Peyer's patch (tissue), 4 donors: ENCODE measurements around the gene ADGRB3. TPM values are rescaled to one million over a fixed set of nuclear protein-coding genes. Genes with fewer than 3 reads are reported as not detected.
"Not testable (repeated sequence)": the region's sequence is repeated elsewhere in the genome, so short reads cannot be mapped to it uniquely, and the experiment has no call there.

ENCODE experiments used
- DNase-seq, 3 donors: peaks; one replicate each; pipeline ENCODE4 v3.0.0-alpha.2; 2017 to 2019
- H3K27ac ChIP-seq, 4 donors: fragments of 200-600 bp; sonication (generic); one replicate each; pipeline ENCODE4 v1.5.1; 2016 to 2019
- H3K27me3 ChIP-seq, 2 donors: fragments of 200-600 bp; sonication (generic); one replicate each; pipeline ENCODE4 v1.5.1; 2019
- H3K36me3 ChIP-seq, 3 donors: fragments of 200-600 bp; sonication (generic); one replicate each; pipeline ENCODE4 v1.5.1; 2016 to 2019
- H3K4me1 ChIP-seq, 4 donors: fragments of 200-600 bp; sonication (generic); one replicate each; pipeline ENCODE4 v1.5.1; 2016 to 2019
- H3K4me3 ChIP-seq, 4 donors: fragments of 200-600 bp; sonication (generic); 1 replicate in 3 of 4; 2 replicates in 1 of 4; pipeline ENCODE4 v1.5.1; 2016 to 2019; ENCODE audit warnings: mild to moderate bottlenecking in 1 of 4
- H3K9me3 ChIP-seq, 4 donors: fragments of 200-600 bp; sonication (generic); one replicate each; pipeline ENCODE4 v1.5.1; 2016 to 2019; ENCODE audit warnings: mild to moderate bottlenecking in 1 of 4
- POLR2A ChIP-seq, 2 donors: fragments of 450-650 bp; IDR thresholded peaks; one replicate each; pipeline ENCODE4 v1.5.1; 2017; ENCODE audit warnings: antibody characterized with exemption in 2 of 2, mild to moderate bottlenecking in 2 of 2, moderate library complexity in 2 of 2
- total RNA-seq, 4 donors: library from RNA; depleted of rRNA; stranded (reverse); fragments of >200 nt; gene quantifications; one replicate each; pipeline ENCODE4 v1.1.0, GENCODE V29; 2016
- TF ChIP-seq, protein P1 (sequence below), 6 experiments: fragments of 450-650 bp in 4 of 6; fragments of 200-600 bp in 2 of 6; sonication (generic) in 1 of 6; IDR thresholded peaks; one replicate each; pipeline ENCODE4 v1.5.1; 2017 to 2019; ENCODE audit warnings: antibody characterized with exemption in 6 of 6, mild to moderate bottlenecking in 3 of 6, moderate library complexity in 1 of 6

Gene ADGRB3
- total RNA-seq, 4 donors from 2014 or later, result 1.2 to 9.9 (median 2.5) TPM

DNA sequence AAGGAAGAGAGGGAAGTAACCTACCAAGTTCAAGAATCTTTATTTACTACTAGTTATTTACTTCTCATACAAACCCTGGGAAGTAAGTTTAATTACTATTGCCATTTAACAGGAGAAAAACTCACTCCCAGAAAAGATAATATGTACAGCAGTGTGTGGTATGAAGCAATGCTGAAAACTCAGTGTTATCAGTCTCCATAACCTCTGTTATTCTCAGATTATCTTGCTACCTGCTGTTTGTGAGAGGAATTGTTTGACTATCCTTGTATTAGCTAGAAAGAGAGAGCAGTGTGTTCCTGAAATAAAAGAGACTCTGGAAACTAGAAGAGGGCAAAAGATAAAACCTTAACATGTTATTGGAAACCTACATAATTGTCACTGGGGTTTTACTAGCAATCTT is 38.2 kb downstream of the ADGRB3 start:
- Histone ChIP-seq H3K27ac (no peak overlapping the region), H3K27me3 (no peaks in the 10 kb centered on the region), H3K9me3 (no peaks in the 10 kb centered on the region), H3K4me3 (no peak overlapping the region), H3K36me3 (no peaks in the 10 kb centered on the region), H3K4me1 (no peaks in the 10 kb centered on the region)
- no peak for DNase-seq
- TF ChIP-seq, protein P1, sequence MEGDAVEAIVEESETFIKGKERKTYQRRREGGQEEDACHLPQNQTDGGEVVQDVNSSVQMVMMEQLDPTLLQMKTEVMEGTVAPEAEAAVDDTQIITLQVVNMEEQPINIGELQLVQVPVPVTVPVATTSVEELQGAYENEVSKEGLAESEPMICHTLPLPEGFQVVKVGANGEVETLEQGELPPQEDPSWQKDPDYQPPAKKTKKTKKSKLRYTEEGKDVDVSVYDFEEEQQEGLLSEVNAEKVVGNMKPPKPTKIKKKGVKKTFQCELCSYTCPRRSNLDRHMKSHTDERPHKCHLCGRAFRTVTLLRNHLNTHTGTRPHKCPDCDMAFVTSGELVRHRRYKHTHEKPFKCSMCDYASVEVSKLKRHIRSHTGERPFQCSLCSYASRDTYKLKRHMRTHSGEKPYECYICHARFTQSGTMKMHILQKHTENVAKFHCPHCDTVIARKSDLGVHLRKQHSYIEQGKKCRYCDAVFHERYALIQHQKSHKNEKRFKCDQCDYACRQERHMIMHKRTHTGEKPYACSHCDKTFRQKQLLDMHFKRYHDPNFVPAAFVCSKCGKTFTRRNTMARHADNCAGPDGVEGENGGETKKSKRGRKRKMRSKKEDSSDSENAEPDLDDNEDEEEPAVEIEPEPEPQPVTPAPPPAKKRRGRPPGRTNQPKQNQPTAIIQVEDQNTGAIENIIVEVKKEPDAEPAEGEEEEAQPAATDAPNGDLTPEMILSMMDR (IDR thresholded peaks at IDR 0.05), result no peak
- TF ChIP-seq POLR2A (IDR thresholded peaks at IDR 0.05), result no peak

DNA sequence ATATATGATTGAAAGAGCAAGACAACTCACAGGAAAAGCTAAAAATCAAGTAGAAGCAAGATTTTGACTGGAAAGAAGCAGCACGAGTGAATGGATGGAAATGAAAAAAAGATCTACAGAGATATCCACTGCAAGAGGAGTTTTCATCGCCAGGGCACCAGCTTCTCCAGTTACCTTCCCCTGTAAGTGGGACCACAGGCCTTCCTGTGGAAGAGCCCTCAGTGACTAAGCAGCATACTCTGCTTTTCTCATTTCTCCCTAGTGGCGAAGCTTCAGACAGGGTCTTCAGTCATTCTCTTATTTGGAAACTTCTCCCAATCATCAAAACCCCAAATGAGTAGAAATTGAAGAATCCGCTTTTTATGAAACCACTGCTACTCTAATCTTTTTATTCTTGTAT is 40.5 kb downstream of the ADGRB3 start:
- Histone ChIP-seq H3K27me3 (no peaks in the 10 kb centered on the region), H3K4me1 (no peaks in the 10 kb centered on the region), H3K36me3 (no peaks in the 10 kb centered on the region), H3K27ac (no peak overlapping the region), H3K9me3 (no peaks in the 10 kb centered on the region), H3K4me3 (no peak overlapping the region)
- TF ChIP-seq POLR2A (IDR thresholded peaks at IDR 0.05), result no peak
- TF ChIP-seq, protein P1 (IDR thresholded peaks at IDR 0.05), result no peak
- DNase-seq, result no peak

DNA sequence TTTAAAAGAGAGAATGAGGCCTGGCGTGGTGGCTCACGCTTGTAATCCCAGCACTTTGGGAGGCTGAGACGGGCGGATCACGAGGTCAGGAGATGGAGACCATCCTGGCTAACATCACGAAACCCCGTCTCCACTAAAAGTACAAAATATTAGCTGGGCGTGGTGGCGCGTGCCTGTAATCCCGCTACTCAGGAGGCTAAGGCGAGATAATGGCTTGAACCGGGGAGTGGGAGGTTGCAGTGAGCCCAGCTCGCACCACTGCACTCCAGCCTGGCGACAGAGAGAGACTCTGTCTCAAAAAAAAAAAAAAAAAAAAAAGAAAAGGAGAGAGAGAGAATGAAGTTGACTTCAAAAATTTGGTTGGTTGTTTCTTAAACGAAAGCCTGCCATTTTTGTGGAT is 41.0 kb downstream of the ADGRB3 start:
- not testable (repeated sequence) for H3K9me3 ChIP-seq, H3K27me3 ChIP-seq, H3K4me3 ChIP-seq, DNase-seq, H3K27ac ChIP-seq, H3K4me1 ChIP-seq, H3K36me3 ChIP-seq

DNA sequence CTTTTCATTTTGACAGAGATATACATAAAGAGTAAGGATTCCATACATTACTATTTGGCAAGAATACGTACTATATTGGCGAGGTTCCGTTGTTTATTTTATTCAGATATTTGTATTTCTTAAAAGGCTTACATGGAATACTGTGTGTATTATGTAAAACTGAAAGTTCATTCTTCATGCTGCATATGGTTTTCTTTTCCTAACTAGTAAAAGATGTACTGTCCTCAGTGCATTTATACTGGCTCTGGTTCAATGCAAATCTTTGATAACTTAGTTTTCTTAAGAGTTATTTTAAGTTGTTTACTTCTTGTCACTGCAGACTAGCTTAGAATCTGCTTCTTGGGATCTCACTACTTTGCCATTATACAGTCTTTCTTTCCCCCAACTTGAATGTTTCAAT is 42.0 kb downstream of the ADGRB3 start:
- no peaks in the 10 kb centered on the region for H3K4me1 ChIP-seq
- H3K27me3 ChIP-seq, result no peaks in the 10 kb centered on the region
- TF ChIP-seq, protein P1 (IDR thresholded peaks at IDR 0.05), result no peak
- TF ChIP-seq POLR2A (IDR thresholded peaks at IDR 0.05), result no peak
- H3K27ac ChIP-seq, result no peak overlapping the region
- no peaks in the 10 kb centered on the region for H3K9me3 ChIP-seq
- no peak for DNase-seq
- H3K4me3 ChIP-seq, result no peak overlapping the region
- H3K36me3 ChIP-seq, result no peaks in the 10 kb centered on the region

DNA sequence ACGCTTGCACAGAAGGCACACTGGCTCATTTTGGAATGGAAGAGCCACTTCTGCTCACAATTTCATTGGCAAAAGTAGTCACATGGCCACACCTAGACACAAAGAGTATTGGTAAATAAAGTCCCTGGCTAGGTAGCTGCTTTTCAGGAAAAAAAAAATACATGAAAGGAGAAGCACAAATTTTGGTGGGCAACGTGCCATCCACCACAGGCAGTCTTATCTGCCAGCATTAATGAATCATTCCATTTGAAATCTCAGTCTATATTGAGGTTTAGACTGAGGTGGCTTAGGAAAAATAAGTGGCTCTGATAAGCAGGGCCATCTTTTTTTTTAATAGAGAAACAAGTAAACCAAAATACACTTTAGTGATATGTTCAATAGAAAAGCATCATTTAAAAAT is 44.3 kb downstream of the ADGRB3 start:
- no peak overlapping the region for H3K27ac ChIP-seq
- H3K27me3 ChIP-seq, result no peaks in the 10 kb centered on the region
- DNase-seq, result no peak
- no peaks in the 10 kb centered on the region for H3K9me3 ChIP-seq
- H3K4me1 ChIP-seq, result no peaks in the 10 kb centered on the region
- no peak for TF ChIP-seq POLR2A (IDR thresholded peaks at IDR 0.05)
- TF ChIP-seq, protein P1 (IDR thresholded peaks at IDR 0.05), result no peak
- no peak overlapping the region for H3K4me3 ChIP-seq
- H3K36me3 ChIP-seq, result no peaks in the 10 kb centered on the region

DNA sequence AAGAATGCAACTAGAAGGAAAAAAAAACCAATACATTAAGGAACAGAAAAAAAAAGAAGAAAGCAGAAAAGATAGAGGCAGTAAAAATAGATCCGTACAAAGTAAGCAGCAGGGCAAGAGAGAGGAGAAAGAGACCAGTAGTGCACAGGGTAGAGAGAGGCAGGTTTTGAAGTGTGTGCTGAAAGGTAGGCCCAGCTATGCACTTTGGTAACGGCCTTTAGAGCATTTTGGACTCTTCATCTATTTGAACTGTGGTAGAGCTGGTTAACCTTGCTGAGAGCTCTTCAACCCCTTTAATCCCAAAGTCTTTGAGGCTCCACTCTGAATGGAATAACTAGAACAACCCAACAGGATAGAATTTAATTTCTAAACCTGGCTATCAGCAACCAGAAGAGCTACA is 45.2 kb downstream of the ADGRB3 start:
- Histone ChIP-seq H3K4me1 (no peaks in the 10 kb centered on the region), H3K4me3 (no peak overlapping the region), H3K36me3 (no peaks in the 10 kb centered on the region), H3K27ac (no peak overlapping the region), H3K9me3 (no peaks in the 10 kb centered on the region), H3K27me3 (no peaks in the 10 kb centered on the region)
- DNase-seq, result no peak
- TF ChIP-seq, protein P1 (IDR thresholded peaks at IDR 0.05), result no peak
- TF ChIP-seq POLR2A (IDR thresholded peaks at IDR 0.05), result no peak
